Measurements from ENCODE around the gene SINHCAF.
"Not testable (repeated sequence)": the region's sequence is repeated elsewhere in the genome, so short reads cannot be mapped to it uniquely, and the experiment has no call there.

The SINHCAF gene

GRCh38 chr12:31325877-31326631 is at the start of gene SINHCAF:
SINHCAF (minus strand) TSS chr12:31326150; CDS start chr12:31298204, 27,946 bp downstream.
- peak; percentile 98 for DNase-seq

GRCh38 chr12:31375422-31375821 is 49.5 kb upstream of the SINHCAF start:
- DNase-seq: not testable (repeated sequence)

- no peak for DNase-seq
These were observed 45.3 kb upstream of the SINHCAF start for GRCh38 chr12:31371256-31371620.

GRCh38 chr12:31370531-31371255 is 44.7 kb upstream of the SINHCAF start:
- no peak for DNase-seq

DNA sequence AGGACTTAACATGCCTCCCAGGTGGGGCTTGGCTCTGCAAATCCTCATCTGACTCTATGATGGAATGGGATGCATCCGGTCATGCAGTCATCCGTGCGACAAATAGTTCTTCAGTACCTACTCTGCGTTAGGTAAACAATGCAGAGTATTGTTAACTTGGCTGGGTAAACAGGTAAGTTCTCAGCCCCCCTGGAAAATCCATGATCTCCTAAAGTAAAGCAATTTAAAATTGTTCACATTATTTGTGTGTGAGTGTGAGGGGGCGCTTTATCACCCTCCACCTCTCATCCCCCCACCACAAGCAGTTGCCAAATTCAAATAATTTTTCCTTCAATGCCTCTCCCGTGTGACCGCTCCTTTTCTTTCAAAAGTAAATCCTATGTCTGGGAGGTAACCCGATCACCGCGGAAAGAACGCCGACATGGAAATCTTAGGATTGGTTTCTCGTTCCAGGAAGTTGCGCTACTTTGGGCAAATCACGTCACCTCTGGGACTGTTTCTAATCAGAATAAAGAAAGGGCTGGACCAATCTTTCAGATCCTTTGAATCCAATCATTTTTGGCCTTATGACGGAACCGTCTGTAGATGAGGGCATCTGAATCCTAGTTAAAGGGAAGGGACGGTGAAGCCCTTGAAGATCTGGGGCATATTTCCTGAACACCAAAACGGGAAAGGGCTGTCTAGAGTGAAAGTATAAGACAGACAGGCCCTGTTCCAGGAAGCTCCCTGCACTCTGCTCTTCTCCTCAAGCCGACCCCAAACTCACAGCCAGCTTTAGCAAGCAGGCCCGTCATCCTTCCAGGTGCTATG is 44.0 kb upstream of the SINHCAF start:
- DNase-seq: no peak

- no peak for DNase-seq
These were observed 42.9 kb upstream of the SINHCAF start for GRCh38 chr12:31368666-31369361.

DNA sequence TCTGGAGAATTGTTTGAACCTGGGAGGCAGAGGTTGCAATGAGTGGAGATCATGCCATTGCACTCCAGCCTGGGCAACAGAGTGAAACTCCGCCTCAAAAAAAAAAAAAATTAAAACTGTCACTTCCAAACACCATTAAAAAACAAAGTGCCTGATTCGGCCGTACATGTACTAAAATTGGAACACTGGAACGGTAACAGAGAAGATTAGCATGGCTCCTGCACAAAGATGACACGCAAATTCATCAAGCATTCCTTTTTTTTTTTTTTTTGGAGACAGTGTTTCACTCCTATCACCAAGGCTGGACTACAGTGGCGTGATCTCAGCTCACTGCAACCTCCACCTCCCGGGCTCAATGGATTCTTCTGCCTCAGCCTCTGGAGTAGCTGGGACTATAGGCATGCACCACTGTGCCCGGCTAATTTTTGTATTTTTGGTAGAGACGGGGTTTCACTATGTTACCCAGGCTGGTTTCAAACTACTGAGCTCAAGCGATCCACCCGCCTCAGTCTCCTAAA is 40.2 kb upstream of the SINHCAF start:
- DNase-seq: no peak

GRCh38 chr12:31363831-31364230 is 37.9 kb upstream of the SINHCAF start:
- no peak for DNase-seq

DNA sequence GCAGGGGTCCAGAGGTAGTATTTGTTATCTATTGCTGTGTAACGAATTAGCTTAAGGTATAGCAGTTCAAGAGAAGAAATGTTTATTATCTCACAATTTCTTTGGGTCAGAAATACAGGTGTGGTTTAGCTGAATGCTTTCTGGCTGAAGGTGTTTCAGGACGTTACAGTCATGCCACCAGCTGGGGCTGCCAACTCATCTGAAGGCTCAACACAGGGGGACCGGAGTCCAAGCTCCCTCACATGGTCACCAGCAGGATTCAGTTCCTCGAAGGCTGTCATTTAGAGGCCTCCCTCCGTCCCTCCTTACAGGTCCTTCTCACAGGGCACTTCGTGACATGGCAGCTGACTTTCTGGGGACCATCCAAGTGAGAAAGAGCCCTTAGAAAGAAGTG is 37.5 kb upstream of the SINHCAF start:
- DNase-seq: no peak

DNA sequence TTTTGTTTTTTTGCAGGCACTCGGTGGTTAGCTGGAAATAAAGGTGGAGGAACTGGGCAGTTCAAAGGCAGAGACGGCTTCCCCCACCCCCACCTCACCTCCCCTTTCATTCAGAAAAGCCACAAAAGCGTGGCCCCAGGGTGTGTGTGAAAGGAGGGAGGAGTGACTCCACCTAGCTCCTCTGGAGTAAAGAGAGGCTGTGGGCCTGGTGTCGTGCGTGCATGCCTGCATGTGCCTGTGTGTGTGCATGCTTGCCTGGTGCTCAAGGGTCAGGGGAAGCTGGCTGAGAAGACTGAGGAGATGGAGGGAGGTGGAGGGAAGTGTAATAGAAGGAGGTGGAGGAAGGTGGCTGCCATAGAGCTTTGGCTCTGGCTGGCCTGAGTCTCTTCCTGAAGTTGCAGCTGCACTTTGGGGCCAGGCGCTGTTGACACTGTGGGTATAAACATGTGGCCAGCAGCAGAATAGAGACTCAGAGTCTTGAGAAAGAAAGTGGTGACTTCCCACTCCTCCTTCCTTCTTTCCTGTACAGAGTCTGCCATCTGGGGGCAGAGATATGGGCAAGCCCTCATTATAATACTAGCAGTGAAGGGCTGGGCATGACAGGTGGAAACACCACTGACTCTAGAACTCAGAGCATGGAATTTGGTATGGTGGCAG is 36.9 kb upstream of the SINHCAF start:
- peak; percentile 21 for DNase-seq

GRCh38 chr12:31362115-31362758 is 36.3 kb upstream of the SINHCAF start:
- DNase-seq: no peak

GRCh38 chr12:31361730-31362114 is 35.8 kb upstream of the SINHCAF start:
- DNase-seq: no peak

DNA sequence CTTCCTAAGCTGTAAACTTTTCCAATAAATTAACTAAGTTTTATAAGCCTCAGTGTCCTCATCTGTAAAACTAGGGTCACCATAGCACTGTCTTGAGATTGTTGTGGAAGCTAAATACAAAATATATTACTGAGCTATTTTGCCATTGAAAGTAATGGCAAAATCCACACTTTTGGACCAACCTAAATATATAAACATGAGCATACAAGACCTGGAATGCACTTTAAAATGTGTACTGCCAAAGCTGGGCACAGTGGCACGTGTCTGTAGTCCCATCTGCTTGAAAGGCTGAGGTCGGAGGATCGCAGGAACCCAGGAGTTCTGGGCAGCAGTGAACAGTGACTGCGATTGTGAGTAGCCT is 29.8 kb upstream of the SINHCAF start:
- no peak for DNase-seq

- no peak for DNase-seq
These were observed 28.1 kb upstream of the SINHCAF start for GRCh38 chr12:31353750-31354708.

DNA sequence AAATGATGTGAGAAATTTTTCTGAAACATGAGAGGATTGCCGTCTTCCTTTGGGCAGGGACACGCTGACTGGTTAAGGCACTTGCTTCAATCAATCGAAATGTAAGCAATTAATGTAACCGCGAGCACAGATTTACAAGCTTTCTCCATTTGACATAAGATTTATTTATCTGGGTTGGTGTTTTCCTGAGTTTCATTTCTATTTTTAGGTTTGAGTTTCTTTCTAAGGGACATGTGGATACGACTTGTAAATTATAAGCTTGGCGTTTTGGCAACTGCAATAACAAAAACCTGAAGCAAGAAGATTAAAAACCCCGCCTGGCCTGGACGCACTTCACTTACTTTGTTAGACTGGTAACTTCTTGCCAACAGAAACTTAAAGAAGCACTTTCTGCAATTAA is 20.3 kb upstream of the SINHCAF start:
- DNase-seq: no peak

- DNase-seq: no peak
These were observed 17.2 kb upstream of the SINHCAF start for GRCh38 chr12:31343139-31343538.

DNA sequence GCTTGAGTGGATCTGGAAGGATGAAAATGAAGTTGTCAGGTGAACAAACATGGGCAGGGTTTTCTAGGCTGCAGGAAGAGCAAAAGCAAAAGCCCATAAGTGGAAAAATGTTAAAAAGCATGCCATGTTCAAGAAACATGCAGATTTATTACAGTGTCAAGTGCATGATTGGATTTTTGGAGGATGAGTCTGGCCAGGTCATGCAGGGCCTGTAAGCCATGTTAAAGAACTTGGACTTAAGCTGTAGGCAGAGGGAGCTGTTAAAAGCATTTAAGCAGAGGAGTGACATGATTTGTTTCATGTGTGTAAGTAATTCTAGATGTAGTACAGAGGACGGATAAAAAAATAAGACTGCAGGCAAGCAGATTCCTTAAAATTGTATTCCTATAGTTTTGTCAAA is 16.3 kb upstream of the SINHCAF start:
- DNase-seq: no peak

DNA sequence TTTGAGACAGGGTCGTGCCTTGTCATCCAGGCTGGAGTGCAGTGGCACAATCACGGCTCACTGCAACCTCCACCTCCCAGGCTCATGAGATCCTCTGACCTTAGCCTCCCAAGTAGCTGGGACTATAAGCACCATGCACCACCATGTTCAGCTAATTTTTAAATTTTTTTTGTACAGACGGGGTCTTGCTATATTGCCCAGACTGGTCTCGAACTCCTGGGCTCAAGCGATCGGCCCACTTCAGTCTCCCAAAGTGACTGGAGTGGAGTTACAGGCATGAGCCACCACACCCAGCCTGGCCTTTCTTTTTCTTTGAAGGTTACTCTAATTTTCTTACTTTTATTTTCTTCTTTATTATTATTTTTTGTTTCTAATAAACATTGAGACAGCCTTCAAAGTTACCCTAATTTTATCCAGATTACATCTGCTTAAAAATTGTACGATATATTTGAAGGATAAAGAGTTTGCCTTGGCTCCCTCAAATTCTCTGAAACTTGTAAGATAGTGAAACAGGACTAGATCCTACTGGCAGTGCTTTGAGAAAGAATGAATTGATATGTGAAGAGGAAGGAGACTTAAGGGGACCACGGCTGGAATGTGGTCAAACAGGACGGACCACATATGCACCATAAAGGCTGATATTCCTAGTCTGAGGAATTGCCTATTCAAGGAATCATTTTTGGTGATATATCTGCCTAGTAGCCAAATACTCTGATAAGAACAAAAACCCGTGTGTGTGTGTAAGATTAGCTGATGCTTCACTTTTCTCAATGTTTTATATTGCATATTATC is 14.1 kb upstream of the SINHCAF start:
- DNase-seq: no peak

- no peak for DNase-seq
These were observed 12.0 kb upstream of the SINHCAF start for GRCh38 chr12:31337952-31338351.

- no peak for DNase-seq
These were observed 5.3 kb upstream of the SINHCAF start for GRCh38 chr12:31331242-31331641.
